Liver (tissue), 9 donors: Measurements from ENCODE around the gene MLN. TPM values are rescaled to one million over a fixed set of nuclear protein-coding genes. Genes with fewer than 3 reads are reported as not detected.

ENCODE experiments used
- DNase-seq: peaks from one replicate; pipeline ENCODE4 v3.0.0-alpha.2; 2017; ENCODE audit warnings: low spot score
- H3K27ac ChIP-seq, 2 donors: one replicate each; pipeline ENCODE4 v1.7.0; 2013; ENCODE audit warnings: inconsistent platforms in 2 of 2, low read length in 2 of 2, control low read depth in 1 of 2, low read depth in 1 of 2, mild to moderate bottlenecking in 1 of 2
- H3K27me3 ChIP-seq, 4 donors: one replicate each; pipeline versions ENCODE4 v1.6.1 to v1.7.0; 2013; ENCODE audit warnings: low read length in 3 of 4, inconsistent platforms in 1 of 4, mild to moderate bottlenecking in 1 of 4, moderate library complexity in 1 of 4; ENCODE audit not compliant: control insufficient read depth in 4 of 4, insufficient read depth in 4 of 4
- H3K36me3 ChIP-seq, 4 donors: one replicate each; pipeline versions ENCODE4 v1.6.1 to v1.7.0; 2013; ENCODE audit warnings: low read length in 3 of 4, mild to moderate bottlenecking in 3 of 4, low read depth in 1 of 4, moderate library complexity in 1 of 4; ENCODE audit not compliant: control insufficient read depth in 4 of 4, insufficient read depth in 3 of 4
- H3K4me1 ChIP-seq, 4 donors: one replicate each; pipeline versions ENCODE4 v1.6.1 to v1.7.0; 2013; ENCODE audit warnings: low read length in 3 of 4, mild to moderate bottlenecking in 3 of 4, moderate library complexity in 1 of 4; ENCODE audit not compliant: control insufficient read depth in 4 of 4, insufficient read depth in 4 of 4
- H3K4me3 ChIP-seq, 3 donors: one replicate each; pipeline versions ENCODE4 v1.6.1 to v1.7.0; 2013; ENCODE audit warnings: low read length in 3 of 3, control low read depth in 1 of 3, low read depth in 1 of 3, mild to moderate bottlenecking in 1 of 3
- H3K9ac ChIP-seq, 2 donors: one replicate each; pipeline ENCODE4 v1.7.0; 2013; ENCODE audit warnings: low read length in 2 of 2, mild to moderate bottlenecking in 2 of 2, moderate library complexity in 2 of 2, control low read depth in 1 of 2, low read depth in 1 of 2
- H3K9me3 ChIP-seq, 4 donors: one replicate each; pipeline versions ENCODE4 v1.6.1 to v1.7.0; 2013; ENCODE audit warnings: low read length in 3 of 4; ENCODE audit not compliant: control insufficient read depth in 4 of 4
- ATF3 ChIP-seq: IDR thresholded peaks from 2 replicates; pipeline ENCODE4 v1.6.1; 2016; ENCODE audit warnings: antibody characterized with exemption
- CTCF ChIP-seq: fragments of 150-350 bp; IDR thresholded peaks from 2 replicates; pipeline ENCODE4 v1.5.1; 2017; ENCODE audit warnings: improper control_type of control experiment, low read depth, low read length; ENCODE audit not compliant: missing input control
- EGR1 ChIP-seq, 2 donors: IDR thresholded peaks; 2 replicates each; pipeline ENCODE4 v1.6.1; 2016 to 2018; ENCODE audit warnings: antibody characterized with exemption in 2 of 2, low read depth in 2 of 2
- FOXA1 ChIP-seq: IDR thresholded peaks from 2 replicates; pipeline ENCODE4 v1.6.1; 2016; ENCODE audit warnings: antibody characterized with exemption
- FOXA2 ChIP-seq: IDR thresholded peaks from 2 replicates; pipeline ENCODE4 v1.6.1; 2016; ENCODE audit warnings: antibody characterized with exemption
- GABPA ChIP-seq, 2 donors: IDR thresholded peaks in 1 of 2; conservative IDR thresholded peaks in 1 of 2; 2 replicates each; pipeline ENCODE4 v1.6.1; 2016; ENCODE audit warnings: antibody characterized with exemption in 2 of 2, mild to moderate bottlenecking in 1 of 2, moderate library complexity in 1 of 2
- HNF4A ChIP-seq, 2 donors: conservative IDR thresholded peaks; 2 replicates each; pipeline ENCODE4 v1.6.1; 2016; ENCODE audit warnings: antibody characterized with exemption in 2 of 2, mild to moderate bottlenecking in 2 of 2
- HNF4G ChIP-seq: IDR thresholded peaks from 2 replicates; pipeline ENCODE4 v1.6.1; 2016; ENCODE audit warnings: antibody characterized with exemption
- JUND ChIP-seq, 2 donors: IDR thresholded peaks; 2 replicates each; pipeline ENCODE4 v1.6.1; 2016; ENCODE audit warnings: antibody characterized with exemption in 2 of 2
- MAX ChIP-seq: IDR thresholded peaks from 2 replicates; pipeline ENCODE4 v1.6.1; 2016; ENCODE audit warnings: antibody characterized with exemption
- NR2F2 ChIP-seq: IDR thresholded peaks from 2 replicates; pipeline ENCODE4 v1.6.1; 2016; ENCODE audit warnings: antibody characterized with exemption
- RAD21 ChIP-seq, 2 donors: IDR thresholded peaks; 2 replicates each; pipeline ENCODE4 v1.6.1; 2016; ENCODE audit warnings: antibody characterized with exemption in 2 of 2, mild to moderate bottlenecking in 2 of 2
- REST ChIP-seq: IDR thresholded peaks from 2 replicates; pipeline ENCODE4 v1.6.1; 2016; ENCODE audit warnings: antibody characterized with exemption, mild to moderate bottlenecking
- RXRA ChIP-seq, 2 donors: IDR thresholded peaks; 2 replicates each; pipeline ENCODE4 v1.6.1; 2017 to 2018; ENCODE audit warnings: antibody characterized with exemption in 2 of 2, mild to moderate bottlenecking in 1 of 2
- SP1 ChIP-seq: IDR thresholded peaks from 2 replicates; pipeline ENCODE4 v1.6.1; 2018; ENCODE audit warnings: antibody characterized with exemption, mild to moderate bottlenecking
- TAF1 ChIP-seq: conservative IDR thresholded peaks from 2 replicates; pipeline ENCODE4 v1.6.1; 2016; ENCODE audit warnings: antibody characterized with exemption, mild to moderate bottlenecking
- YY1 ChIP-seq: IDR thresholded peaks from 2 replicates; pipeline ENCODE4 v1.6.1; 2016; ENCODE audit warnings: antibody characterized with exemption, mild to moderate bottlenecking
- ZBTB33 ChIP-seq: IDR thresholded peaks from 2 replicates; pipeline ENCODE4 v1.6.1; 2016; ENCODE audit warnings: antibody characterized with exemption
- WGBS: extraction: QIAGEN DNeasy Blood & Tissue Kit; methylation state at CpG from one replicate; pipeline ENCODE4 v1.1.7; 2013; 5-methylcytosine and 5-hydroxymethylcytosine counted together
- polyA plus RNA-seq, 2 donors: library from polyadenylated mRNA; stranded (reverse) in 1 of 2; unstranded in 1 of 2; fragments of 200-250 nt in 1 of 2; fragments of >200 nt in 1 of 2; fragmentation: Nextera tagmentation in 1 of 2; extraction: Ambion mirVana in 1 of 2; gene quantifications; one replicate each; pipeline versions ENCODE4 v1.2.1 to v1.2.3, GENCODE V29; 2013 to 2015
- total RNA-seq, 2 donors: library from RNA; depleted of rRNA; stranded (reverse); fragments of >200 nt; gene quantifications; one replicate each; pipeline ENCODE4 v1.2.3, GENCODE V29; 2014
- donor health status: healthy.
- donor health status: healthy.
- donor health status: healthy.
- donor health status: healthy.
- donor health status: healthy.

MLN gene
- total and polyA plus RNA-seq, 4 donors = not detected

- peak; percentile 83 for DNase-seq
- 36% methylated on average over 7 of the region's 7 CpGs for WGBS
- no peak overlapping the region for H3K9ac ChIP-seq
- peaks cover 0 to 13% (median 1%) of the 10 kb centered on the region in 4 donors for H3K36me3 ChIP-seq
- TF ChIP-seq RAD21 (IDR thresholded peaks at IDR 0.05) (peak; percentile 82 to 92), CTCF (peak; percentile 78), ATF3 (no peak)
- H3K9me3 ChIP-seq = no peaks in the 10 kb centered on the region
- peaks cover 0 to 11% (median 5%) of the 10 kb centered on the region in 4 donors for H3K4me1 ChIP-seq
- no peaks in the 10 kb centered on the region for H3K27me3 ChIP-seq
- H3K4me3 ChIP-seq = no peak overlapping the region
- no peak overlapping the region for H3K27ac ChIP-seq
Observed at GRCh38 chr6:33768644-33769120, 35.1 kb downstream of the MLN start.

GRCh38 chr6:33766921-33767907 is 36.6 kb downstream of the MLN start:
- H3K4me1 ChIP-seq = peaks cover 0 to 14% (median 5%) of the 10 kb centered on the region in 4 donors
- no peak overlapping the region for H3K27ac ChIP-seq
- TF ChIP-seq FOXA2 (no peak), CTCF (no peak), NR2F2 (no peak), ATF3 (no peak), REST (no peak), YY1 (no peak), EGR1 (IDR thresholded peaks at IDR 0.05; ENCODE audit: low read depth in 2 of 2) (no peak), FOXA1 (no peak), HNF4A (conservative IDR thresholded peaks at IDR 0.05) (no peak), JUND (IDR thresholded peaks at IDR 0.05) (no peak), RXRA (IDR thresholded peaks at IDR 0.05) (no peak), SP1 (no peak), GABPA (IDR thresholded peaks at IDR 0.05 in 1 of 2, conservative IDR thresholded peaks at IDR 0.05 in 1 of 2) (no peak), RAD21 (IDR thresholded peaks at IDR 0.05) (no peak), HNF4G (no peak), ZBTB33 (no peak), TAF1 (no peak), MAX (no peak)
- H3K9ac ChIP-seq = no peak overlapping the region
- WGBS = 83% methylated on average over 11 of the region's 11 CpGs
- no peaks in the 10 kb centered on the region for H3K27me3 ChIP-seq
- DNase-seq = no peak
- no peak overlapping the region for H3K4me3 ChIP-seq
- H3K36me3 ChIP-seq = no peaks in the 10 kb centered on the region
- H3K9me3 ChIP-seq = no peaks in the 10 kb centered on the region
